Panc1 (cell line): Measurements from ENCODE around the gene CNDP1. TPM values are rescaled to one million over a fixed set of nuclear protein-coding genes. Genes with fewer than 3 reads are reported as not detected.

Experiments
- ATAC-seq: fragments of 200-7000 bp; cut with Tn5 transposase; 2 replicates; pipeline ENCODE4 v1.9.1; 2020; ENCODE audit warnings: mild to moderate bottlenecking, moderate library complexity
- BruUV-seq: library from RNA; stranded (reverse); fragments of 400-500 nt; replicated peaks from 2 replicates; lab custom pipeline; 2021; lab: Mats Ljungman, UMichigan
- CTCF ChIA-PET: fragments of 300-600 bp; sonication (Branson Sonifier 250); formaldehyde crosslinking; loops from one replicate; lab custom pipeline; 2022; ENCODE audit warnings: antibody characterized with exemption; lab: Charles Lee
- POLR2A ChIA-PET: fragments of 300-600 bp; sonication (Branson Sonifier 250); formaldehyde crosslinking; loops from one replicate; lab custom pipeline; 2022; ENCODE audit warnings: antibody characterized with exemption; lab: Charles Lee
- DNase-seq: peaks from one replicate; pipeline ENCODE4 v3.0.0-alpha.2; 2010; ENCODE audit warnings: low read depth, low spot score
- H3K27ac ChIP-seq: 2 replicates; pipeline ENCODE4 v1.5.1; 2011; ENCODE audit warnings: mild to moderate bottlenecking, low read length, inconsistent platforms
- H3K27me3 ChIP-seq: fragments of 200-500 bp; sonication (Bioruptor generic); 2 replicates; pipeline ENCODE4 v1.6.0; 2014; ENCODE audit warnings: low read length, inconsistent platforms; ENCODE audit not compliant: control insufficient read depth, insufficient read depth
- H3K36me3 ChIP-seq: fragments of 200-500 bp; sonication (Bioruptor generic); 2 replicates; pipeline ENCODE4 v1.5.1; 2014; ENCODE audit warnings: inconsistent platforms, mild to moderate bottlenecking, low read length, moderate library complexity; ENCODE audit not compliant: control insufficient read depth, insufficient read depth
- H3K4me1 ChIP-seq: 2 replicates; pipeline ENCODE4 v1.5.1; 2011; ENCODE audit warnings: inconsistent platforms, mild to moderate bottlenecking, low read length, moderate library complexity; ENCODE audit not compliant: control insufficient read depth, insufficient read depth
- H3K4me3 ChIP-seq, 2 experiments: 2 replicates each; pipeline ENCODE4 v1.5.1; 2011 to 2012; ENCODE audit warnings: low read depth in 2 of 2, low read length in 2 of 2, mild to moderate bottlenecking in 2 of 2, inconsistent platforms in 1 of 2, moderate library complexity in 1 of 2
- H3K9me3 ChIP-seq: fragments of 200-500 bp; sonication (Bioruptor generic); 2 replicates; pipeline ENCODE4 v1.5.1; 2014; ENCODE audit warnings: low read depth, mild to moderate bottlenecking, inconsistent platforms, low read length, moderate library complexity; ENCODE audit not compliant: control insufficient read depth, insufficient read depth
- CTCF ChIP-seq: fragments of 450-650 bp; IDR thresholded peaks from 2 replicates; pipeline ENCODE4 v1.5.1; 2017; ENCODE audit warnings: mild to moderate bottlenecking
- POLR2AphosphoS5 ChIP-seq: IDR thresholded peaks from 2 replicates; pipeline ENCODE4 v1.6.1; 2012; ENCODE audit warnings: mild to moderate bottlenecking, low read depth, low read length, moderate library complexity
- SIN3A ChIP-seq: IDR thresholded peaks from 2 replicates; pipeline ENCODE4 v1.6.1; 2012; ENCODE audit warnings: low read depth, mild to moderate bottlenecking, low read length, moderate library complexity, borderline replicate concordance; ENCODE audit not compliant: insufficient read depth
- TCF7L2 ChIP-seq: IDR thresholded peaks from 2 replicates; pipeline ENCODE4 v1.6.1; 2011; ENCODE audit warnings: mild to moderate bottlenecking, low read depth, low read length, inconsistent platforms
- in situ Hi-C: cut with HindIII; loops from 2 replicates; pipeline ENCODE4 v1.10.0; 2016; ENCODE audit warnings: low sequenced_read_pairs, low pct_unique_long_range_greater_than_20kb
- intact Hi-C: fragments of 100-400 bp; cut with micrococcal nuclease; formaldehyde crosslinking; loops from one replicate; pipeline ENCODE4 v1.10.0; 2022; ENCODE audit not compliant: unreplicated experiment
- total RNA-seq: library from RNA; stranded (reverse); gene quantifications from one replicate; pipeline ENCODE4 v1.2.1, GENCODE V29; 2021; ENCODE audit not compliant: unreplicated experiment
- TF ChIP-seq, protein P1 (sequence below), 2 experiments: IDR thresholded peaks; 2 replicates each; pipeline ENCODE4 v1.6.1; 2011 to 2012; ENCODE audit warnings: low read depth in 2 of 2, control low read depth in 1 of 2, low read length in 1 of 2, mild to moderate bottlenecking in 1 of 2, moderate library complexity in 1 of 2; ENCODE audit not compliant: insufficient read depth in 1 of 2

Gene CNDP1
- total RNA-seq, 1 experiment from 2014 or later, result not detected

GRCh38 chr18:74579496-74580065, 45.3 kb downstream of the CNDP1 start:
- no TSS peak for BruUV-seq

DNA sequence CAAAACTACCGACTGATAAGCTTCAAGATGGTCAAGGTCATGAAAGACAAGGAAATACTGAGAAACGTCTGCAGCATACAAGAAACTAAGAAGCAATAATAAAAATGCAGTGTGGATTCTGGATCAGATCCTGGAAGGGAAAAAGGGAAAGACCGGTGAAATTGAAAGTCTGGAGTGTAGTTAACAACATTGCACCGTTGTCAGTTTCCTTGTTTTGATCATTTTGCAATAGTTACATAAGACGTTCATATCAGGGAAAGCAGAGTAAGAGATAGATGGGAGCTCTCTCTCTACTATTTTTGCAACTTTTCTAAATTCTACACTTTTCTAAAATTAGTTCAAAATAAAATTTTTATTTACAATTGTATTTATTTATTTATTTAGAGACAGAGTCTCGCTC, 48.3 kb downstream of the CNDP1 start:
- in situ Hi-C loops, result no loop called here
- no peaks in the 10 kb centered on the region for H3K9me3 ChIP-seq
- POLR2A ChIA-PET, result no interaction called here
- intact Hi-C loops, result no loop called here
- H3K27ac ChIP-seq, result no peak overlapping the region
- no peaks in the 10 kb centered on the region for H3K36me3 ChIP-seq
- CTCF ChIA-PET, result no interaction called here
- peaks cover 61% of the 10 kb centered on the region for H3K27me3 ChIP-seq
- DNase-seq (no peak), ATAC-seq (no peak)
- H3K4me1 ChIP-seq, result no peaks in the 10 kb centered on the region
- H3K4me3 ChIP-seq, result no peak overlapping the region
- TF ChIP-seq SIN3A (no peak), CTCF (no peak), POLR2AphosphoS5 (no peak), TCF7L2 (no peak)
- TF ChIP-seq, protein P1, sequence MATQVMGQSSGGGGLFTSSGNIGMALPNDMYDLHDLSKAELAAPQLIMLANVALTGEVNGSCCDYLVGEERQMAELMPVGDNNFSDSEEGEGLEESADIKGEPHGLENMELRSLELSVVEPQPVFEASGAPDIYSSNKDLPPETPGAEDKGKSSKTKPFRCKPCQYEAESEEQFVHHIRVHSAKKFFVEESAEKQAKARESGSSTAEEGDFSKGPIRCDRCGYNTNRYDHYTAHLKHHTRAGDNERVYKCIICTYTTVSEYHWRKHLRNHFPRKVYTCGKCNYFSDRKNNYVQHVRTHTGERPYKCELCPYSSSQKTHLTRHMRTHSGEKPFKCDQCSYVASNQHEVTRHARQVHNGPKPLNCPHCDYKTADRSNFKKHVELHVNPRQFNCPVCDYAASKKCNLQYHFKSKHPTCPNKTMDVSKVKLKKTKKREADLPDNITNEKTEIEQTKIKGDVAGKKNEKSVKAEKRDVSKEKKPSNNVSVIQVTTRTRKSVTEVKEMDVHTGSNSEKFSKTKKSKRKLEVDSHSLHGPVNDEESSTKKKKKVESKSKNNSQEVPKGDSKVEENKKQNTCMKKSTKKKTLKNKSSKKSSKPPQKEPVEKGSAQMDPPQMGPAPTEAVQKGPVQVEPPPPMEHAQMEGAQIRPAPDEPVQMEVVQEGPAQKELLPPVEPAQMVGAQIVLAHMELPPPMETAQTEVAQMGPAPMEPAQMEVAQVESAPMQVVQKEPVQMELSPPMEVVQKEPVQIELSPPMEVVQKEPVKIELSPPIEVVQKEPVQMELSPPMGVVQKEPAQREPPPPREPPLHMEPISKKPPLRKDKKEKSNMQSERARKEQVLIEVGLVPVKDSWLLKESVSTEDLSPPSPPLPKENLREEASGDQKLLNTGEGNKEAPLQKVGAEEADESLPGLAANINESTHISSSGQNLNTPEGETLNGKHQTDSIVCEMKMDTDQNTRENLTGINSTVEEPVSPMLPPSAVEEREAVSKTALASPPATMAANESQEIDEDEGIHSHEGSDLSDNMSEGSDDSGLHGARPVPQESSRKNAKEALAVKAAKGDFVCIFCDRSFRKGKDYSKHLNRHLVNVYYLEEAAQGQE (IDR thresholded peaks at IDR 0.05; ENCODE audit: insufficient read depth in 1 of 2, low read depth in 2 of 2, low read length in 1 of 2), result no peak
- no TSS peak for BruUV-seq

More at GRCh38 chr18:74579496-74580065, 45.3 kb downstream of the CNDP1 start:
- POLR2A ChIA-PET, result no interaction called here
- Histone ChIP-seq H3K27ac (no peak overlapping the region), H3K4me1 (no peaks in the 10 kb centered on the region), H3K36me3 (no peaks in the 10 kb centered on the region), H3K27me3 (peaks cover 49% of the 10 kb centered on the region), H3K4me3 (no peak overlapping the region), H3K9me3 (no peaks in the 10 kb centered on the region)
- in situ Hi-C loops (no loop called here), intact Hi-C loops (no loop called here)
- CTCF ChIA-PET, result no interaction called here
- DNase-seq (no peak), ATAC-seq (0 out of 2 replicates have a peak, but pooled peaks have one; percentile 26)
- no peak for TF ChIP-seq SIN3A

- ChIA-PET CTCF (interaction anchor here (0.7 kb wide), 1 partner anchor 11 kb away, joined by 6 read pairs; no protein-coding TSS in a partner anchor), POLR2A (no interaction called here)
- in situ Hi-C loops (no loop called here), intact Hi-C loops (no loop called here)
- no TSS peak for BruUV-seq
- H3K9me3 ChIP-seq, result no peaks in the 10 kb centered on the region
- TF ChIP-seq POLR2AphosphoS5 (no peak), TCF7L2 (no peak), CTCF (no peak), SIN3A (no peak)
- TF ChIP-seq, protein P1 (IDR thresholded peaks at IDR 0.05; ENCODE audit: insufficient read depth in 1 of 2, low read depth in 2 of 2, low read length in 1 of 2), result no peak
- H3K27me3 ChIP-seq, result peaks cover 39% of the 10 kb centered on the region
- H3K4me3 ChIP-seq, result no peak overlapping the region
- ATAC-seq, result no peak
- H3K36me3 ChIP-seq, result no peaks in the 10 kb centered on the region
- DNase-seq, result no peak
- H3K27ac ChIP-seq, result no peak overlapping the region
- peaks cover 4% of the 10 kb centered on the region; the same call in 1 of the 2 replicates for H3K4me1 ChIP-seq
Observed at GRCh38 chr18:74587441-74587840, 53.1 kb downstream of the CNDP1 start.
